NCI-H1417 treated with DMSO at 0.1 percent for 48 hours (cell line): ENCODE results near the gene ADAT1.
A peak's percentile ranks its signal among the peaks of the same experiment; 100 is the strongest.

Source experiments
- DNase-seq: peaks from one replicate; lab custom pipeline; 2025; lab: John Stamatoyannopoulos, UW

Gene ADAT1

GRCh38 chr16:75576384-75576811 is 46.7 kb downstream of the ADAT1 start:
- DNase-seq = no peak

- no peak for DNase-seq
Observed at GRCh38 chr16:75575958-75576357, 47.1 kb downstream of the ADAT1 start.

GRCh38 chr16:75573955-75574354 is 49.1 kb downstream of the ADAT1 start:
- no peak for DNase-seq

GRCh38 chr16:75572864-75573542 is 50.1 kb downstream of the ADAT1 start:
- DNase-seq = no peak

GRCh38 chr16:75570396-75571065 is 52.5 kb downstream of the ADAT1 start:
- no peak for DNase-seq

- DNase-seq = no peak
Observed at GRCh38 chr16:75567911-75568310, 55.2 kb downstream of the ADAT1 start.

GRCh38 chr16:75566758-75567255 is 56.3 kb downstream of the ADAT1 start:
- DNase-seq = no peak

- peak; percentile 17 for DNase-seq
Observed at GRCh38 chr16:75566040-75566757, 56.9 kb downstream of the ADAT1 start, which contains the start of gene GABARAPL2. TSS of gene GABARAPL2 (plus strand) at chr16:75566379. CDS start at chr16:75566487, 108 bp downstream.

GRCh38 chr16:75565640-75566039 is 57.4 kb downstream of the ADAT1 start:
- DNase-seq = no peak

- DNase-seq = no peak
Observed at GRCh38 chr16:75559564-75560372, 63.3 kb downstream of the ADAT1 start.

GRCh38 chr16:75558846-75559401 is 64.2 kb downstream of the ADAT1 start:
- DNase-seq = no peak

- no peak for DNase-seq
Observed at GRCh38 chr16:75556431-75556950, 66.6 kb downstream of the ADAT1 start.

GRCh38 chr16:75555707-75556430 is 67.2 kb downstream of the ADAT1 start, which contains the start of gene TMEM231:
TSS of gene TMEM231 (minus strand) at chr16:75556252. CDS start at chr16:75556209, 43 bp downstream.
- DNase-seq = peak; percentile 62

- DNase-seq = no peak
Observed at GRCh38 chr16:75555213-75555706, 67.8 kb downstream of the ADAT1 start.

- no peak for DNase-seq
Observed at GRCh38 chr16:75552951-75553350, 70.1 kb downstream of the ADAT1 start.

- no peak for DNase-seq
Observed at GRCh38 chr16:75550211-75550662, 72.8 kb downstream of the ADAT1 start.
